GM18870 (cell line): ENCODE measurements around the gene SHMT1.
"Not testable (repeated sequence)": the region's sequence is repeated elsewhere in the genome, so short reads cannot be mapped to it uniquely, and the experiment has no call there.

Source experiments
- ATAC-seq: cut with Tn5 transposase; IDR thresholded peaks from one replicate; pipeline ENCODE4 v1.9.1; 2021; ENCODE audit warnings: moderate library complexity; ENCODE audit not compliant: unreplicated experiment

The SHMT1 gene

DNA sequence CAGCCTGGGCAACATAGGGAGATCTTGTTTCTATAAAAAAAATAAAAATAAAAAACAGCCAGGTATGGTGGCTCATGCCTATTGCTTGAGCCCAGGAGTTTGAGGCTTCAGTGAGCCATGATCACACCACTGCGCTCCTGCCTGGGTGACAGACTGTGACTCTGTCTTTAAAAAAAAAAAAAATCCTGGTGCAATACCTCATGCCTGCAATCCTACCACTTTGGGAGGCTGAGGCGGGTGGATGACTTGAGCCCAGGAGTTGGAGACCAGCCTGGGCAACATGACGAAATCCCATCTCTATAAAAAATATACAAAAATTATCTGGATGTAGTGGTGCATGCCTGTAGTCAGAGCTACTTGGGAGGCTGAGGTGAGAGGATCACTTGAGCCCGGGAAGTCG lies 15.3 kb upstream of the SHMT1 start:
- not testable (repeated sequence) for ATAC-seq

DNA sequence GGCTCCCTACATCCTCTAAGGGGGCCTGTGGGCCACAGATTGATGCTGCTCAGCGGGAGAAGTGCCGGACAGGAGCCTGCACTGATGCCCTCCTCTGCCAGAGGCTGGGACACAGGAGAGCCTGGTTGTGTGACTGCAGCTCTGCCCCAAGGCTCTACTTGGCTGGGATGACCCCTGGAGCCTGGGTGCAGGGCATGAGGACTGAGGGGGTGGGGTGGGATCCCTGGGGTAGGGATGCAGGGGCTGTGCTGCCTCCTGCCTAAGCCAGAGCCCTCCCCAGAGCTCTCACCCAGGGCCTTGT lies 14.8 kb upstream of the SHMT1 start:
- no peak for ATAC-seq

DNA sequence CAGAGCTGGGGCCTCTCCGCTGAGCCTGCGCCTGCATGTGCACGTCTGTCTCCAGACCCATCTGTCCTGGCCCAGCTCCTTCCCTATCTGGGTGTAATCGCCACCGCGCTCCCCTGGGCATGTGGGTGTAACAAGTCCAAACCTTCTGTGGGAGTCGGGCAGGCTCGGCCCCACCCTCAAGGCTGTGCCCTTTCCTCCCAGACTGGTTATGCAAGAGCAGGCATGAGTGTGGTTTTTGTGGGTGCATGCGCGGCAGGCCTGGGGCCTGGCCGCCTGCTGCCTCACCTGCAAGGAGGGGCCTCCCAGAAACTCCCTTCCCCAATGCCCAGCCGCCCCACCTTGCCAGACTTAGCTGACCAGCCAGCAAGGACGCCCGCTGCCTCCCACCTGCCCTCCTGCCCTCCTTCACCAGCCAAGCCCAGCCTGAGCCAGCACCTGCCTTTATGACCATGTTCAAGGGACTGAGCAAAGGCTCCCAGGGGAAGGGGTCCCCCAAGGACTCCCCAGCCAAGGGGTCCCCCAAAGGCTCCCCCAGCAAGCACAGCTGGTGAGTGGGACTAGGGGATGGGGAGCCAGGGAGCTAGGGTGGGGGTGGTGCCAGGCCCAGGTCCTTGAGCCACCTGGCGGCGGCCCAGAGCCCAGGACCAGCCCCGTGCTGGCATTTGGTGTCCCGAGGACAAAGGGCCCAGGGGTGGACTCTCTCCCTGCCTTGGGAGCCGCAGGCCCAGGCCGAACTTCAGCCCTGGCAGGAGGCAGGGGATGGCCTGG lies 14.3 kb upstream of the SHMT1 start, which contains the start of gene EVPLL:
EVPLL (plus strand) TSS at position 342 of the 768 bp plus-strand sequence. CDS start 3,160 bp downstream, outside the sequence.
- ATAC-seq: no peak

DNA sequence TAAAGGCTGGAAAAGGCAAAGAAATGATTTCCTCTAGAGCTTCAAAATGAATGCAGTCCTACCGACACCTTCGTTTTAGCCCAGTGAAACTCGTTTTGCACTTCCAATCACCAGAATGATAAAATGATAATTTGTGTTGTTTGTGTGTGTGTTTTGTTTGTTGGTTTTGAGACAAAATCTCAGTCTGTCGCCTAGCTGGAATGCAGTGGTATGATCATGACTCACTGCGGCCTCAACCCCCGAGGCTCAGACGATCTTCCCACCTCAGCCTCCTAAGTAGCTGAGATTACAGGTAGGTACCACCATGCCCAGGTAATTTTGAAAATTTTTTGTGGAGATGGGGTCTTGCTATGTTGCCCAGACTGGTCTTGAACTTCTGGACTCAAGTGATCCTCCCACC lies 10.9 kb upstream of the SHMT1 start:
- ATAC-seq: no peak

DNA sequence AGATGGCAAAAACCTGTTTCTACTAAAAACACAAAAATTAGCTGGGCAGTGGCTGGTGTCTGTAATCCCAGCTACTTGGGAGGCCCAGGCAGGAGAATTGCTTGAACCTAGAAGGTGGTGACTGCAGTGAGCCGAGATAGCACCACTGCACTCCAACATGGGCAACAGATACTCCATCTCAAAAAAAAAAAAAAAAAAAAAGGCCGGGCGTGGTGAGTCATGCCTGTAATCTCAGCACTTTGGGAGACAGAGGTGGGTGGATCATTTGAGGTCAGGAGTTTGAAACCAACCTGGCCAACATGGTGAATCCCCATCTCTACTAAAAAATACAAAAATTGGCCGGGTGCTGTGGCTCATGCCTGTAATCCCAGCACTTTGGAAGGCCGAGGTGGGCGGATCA lies 9.8 kb upstream of the SHMT1 start:
- not testable (repeated sequence) for ATAC-seq

DNA sequence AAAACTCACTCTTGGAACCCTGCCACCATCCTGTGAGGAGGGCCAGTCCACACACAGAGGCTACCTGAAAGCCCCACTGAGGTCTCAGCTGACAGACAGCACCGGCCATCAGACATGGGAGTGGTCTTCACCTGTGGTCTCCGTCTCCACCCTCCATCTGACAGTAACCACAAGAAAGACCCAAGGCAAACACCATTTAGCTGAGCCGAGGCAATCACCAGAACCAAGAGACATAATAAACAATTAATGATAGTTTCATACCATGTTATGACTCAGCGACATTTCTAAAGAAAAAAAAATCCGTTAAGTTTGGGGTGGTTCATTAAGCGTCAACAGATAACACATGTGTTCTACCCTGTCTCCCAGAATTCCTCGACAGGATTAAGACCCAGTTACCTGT lies 8.1 kb upstream of the SHMT1 start:
- ATAC-seq: no peak

DNA sequence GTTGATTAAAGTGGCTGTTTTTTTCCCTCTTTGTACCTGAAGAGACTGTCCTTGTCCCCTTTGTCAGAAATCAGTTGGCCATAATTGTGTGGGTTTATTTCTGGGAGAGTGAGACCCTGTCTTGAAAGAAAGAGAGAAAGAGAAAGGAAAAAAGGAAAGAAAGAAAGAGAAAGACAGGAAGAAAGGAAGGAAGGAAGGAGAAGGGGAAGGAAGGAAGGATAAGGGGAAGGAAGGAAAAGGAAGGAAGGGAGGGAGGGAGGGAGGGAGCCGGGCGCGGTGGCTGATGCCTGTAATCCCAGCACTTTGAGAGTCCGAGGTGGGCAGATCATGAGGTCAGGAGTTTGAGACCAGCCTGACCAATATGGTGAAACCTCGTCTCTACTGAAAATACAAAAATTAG lies 7.4 kb upstream of the SHMT1 start:
- ATAC-seq: no peak

DNA sequence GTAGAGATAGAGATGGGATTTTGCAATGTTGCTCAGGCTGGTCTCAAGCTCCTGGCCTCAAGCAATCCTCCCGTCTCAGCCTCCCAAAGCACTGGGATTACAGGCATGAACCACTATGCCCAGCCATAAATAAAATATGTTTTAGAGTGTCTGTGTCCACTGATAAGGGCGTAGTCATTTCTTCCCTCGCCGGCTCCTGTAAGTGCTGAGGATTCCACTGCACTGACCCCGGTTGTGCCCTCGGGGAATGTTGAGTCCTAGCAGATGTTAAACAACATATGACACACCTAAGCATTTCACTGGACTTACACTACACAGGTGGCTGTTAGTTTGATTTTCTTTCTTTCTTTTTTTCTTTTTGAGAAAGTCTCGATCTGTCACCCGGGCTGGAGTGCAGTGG lies 5.6 kb upstream of the SHMT1 start:
- ATAC-seq: no peak

DNA sequence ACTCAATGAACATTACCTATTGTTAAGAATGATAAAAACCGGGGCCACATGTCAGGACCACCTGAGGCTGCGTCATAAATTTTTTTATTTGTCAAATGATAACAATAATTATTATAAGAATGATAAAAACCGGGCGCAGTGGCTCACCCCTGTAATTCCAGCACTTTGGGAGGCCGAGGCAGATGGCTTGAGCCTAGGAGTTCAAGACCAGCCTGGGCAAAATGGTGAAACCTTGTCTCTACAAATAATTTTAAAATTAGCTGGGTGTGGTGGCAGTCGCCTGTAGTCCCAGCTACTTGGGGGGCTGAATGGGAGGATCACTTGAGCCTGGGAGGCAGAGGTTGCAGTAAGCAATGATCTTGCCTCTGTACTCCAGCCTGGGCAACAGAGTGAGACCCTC lies 816 bp upstream of the SHMT1 start:
- ATAC-seq: no peak

DNA sequence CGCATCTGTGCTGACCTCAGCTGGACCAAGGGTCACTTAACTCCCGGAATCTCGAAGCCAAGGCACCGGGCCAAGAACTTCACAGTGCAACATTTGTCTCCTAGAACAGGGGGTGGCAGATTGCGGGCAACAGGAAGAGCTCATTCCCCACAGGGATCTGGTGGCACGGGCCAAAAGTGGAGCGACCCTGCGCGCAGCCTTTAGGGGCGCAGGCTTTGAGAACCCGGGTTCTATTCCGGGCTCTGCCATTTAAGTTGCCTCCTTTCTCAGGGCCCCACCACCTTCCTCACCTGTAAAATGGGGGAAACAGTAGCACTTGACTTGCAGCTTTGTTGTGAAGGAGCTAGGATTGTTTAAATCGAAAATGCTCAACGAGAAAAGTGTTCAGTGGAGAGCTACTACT lies 651 bp downstream of the SHMT1 start:
- ATAC-seq: no peak

DNA sequence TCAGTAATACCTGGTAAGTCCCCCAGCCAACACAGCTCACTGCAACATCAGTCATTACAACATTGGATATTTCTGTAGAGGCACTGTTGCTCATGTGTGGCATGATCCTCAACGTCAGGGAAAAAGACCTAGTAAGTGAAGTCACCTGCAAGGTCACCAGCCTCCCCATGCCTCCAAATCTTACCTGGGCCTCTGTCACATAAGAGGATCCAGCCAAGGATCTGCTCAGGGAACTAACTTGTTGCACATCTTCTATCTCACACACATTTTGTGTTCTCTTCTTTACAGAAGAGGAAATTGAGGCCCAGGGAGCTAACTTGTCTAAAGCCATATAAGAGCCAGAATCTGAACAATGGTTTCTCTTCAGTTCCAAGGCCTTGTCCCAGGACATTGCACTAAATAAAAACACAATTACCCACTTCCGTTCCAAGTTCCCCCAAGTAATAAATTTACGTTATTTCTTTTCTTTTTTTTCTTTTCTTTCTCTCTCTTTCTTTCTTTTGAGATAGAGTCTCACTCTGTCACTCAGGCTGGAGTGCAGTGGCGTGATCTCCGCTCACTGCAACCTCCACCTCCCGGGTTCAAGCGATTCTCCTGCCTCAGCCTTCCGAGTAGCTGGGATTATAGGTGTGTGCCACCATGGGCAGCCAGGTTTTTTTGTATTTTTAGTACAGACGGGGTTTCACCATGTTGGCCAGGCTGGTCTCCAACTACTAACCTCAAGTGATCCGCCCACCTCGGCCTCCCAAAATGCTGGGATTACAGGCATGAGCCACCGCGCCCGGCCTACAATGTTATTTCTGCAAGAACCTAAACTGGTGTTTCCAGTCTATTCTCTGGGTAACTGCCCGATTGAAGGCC lies 1.3 kb downstream of the SHMT1 start:
- ATAC-seq: no peak

DNA sequence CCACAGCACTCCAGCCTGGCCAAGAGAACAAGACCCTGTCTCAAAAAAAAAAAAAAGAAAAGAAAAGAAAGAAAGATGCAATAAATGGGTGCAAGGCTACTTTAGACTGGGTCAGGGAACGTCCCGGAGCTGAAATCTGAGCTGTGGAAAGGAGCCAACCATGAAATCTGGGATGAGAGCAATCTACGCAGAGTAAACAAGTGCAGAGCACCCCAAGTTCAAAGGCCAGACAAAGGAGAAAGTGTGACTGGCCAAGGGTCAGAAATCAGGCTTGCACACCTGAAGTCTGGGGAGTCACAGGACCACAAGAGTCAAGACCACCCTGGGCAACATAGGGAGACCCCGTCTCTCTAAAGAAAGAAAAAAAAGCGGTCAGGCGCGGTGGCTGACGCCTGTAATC lies 2.8 kb downstream of the SHMT1 start:
- no peak for ATAC-seq

DNA sequence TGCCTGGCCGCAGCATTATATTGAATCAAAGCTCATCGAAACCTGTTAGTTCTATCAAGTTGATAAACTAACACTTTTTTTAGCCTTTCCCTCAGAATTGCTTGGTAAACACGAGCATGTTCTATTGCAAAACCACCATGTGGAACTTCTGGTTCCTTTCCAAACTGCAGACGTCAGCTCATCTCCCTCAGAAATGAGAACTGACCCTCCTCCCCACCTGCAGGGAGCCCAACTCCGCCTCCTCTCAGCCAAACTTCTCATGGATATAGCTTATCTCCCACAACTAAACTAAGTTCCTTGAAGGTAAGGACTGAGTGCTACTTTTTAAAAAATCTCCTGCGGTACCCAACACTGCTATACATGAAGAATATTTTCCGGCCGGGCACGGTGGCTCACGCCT lies 6.7 kb downstream of the SHMT1 start:
- ATAC-seq: no peak

DNA sequence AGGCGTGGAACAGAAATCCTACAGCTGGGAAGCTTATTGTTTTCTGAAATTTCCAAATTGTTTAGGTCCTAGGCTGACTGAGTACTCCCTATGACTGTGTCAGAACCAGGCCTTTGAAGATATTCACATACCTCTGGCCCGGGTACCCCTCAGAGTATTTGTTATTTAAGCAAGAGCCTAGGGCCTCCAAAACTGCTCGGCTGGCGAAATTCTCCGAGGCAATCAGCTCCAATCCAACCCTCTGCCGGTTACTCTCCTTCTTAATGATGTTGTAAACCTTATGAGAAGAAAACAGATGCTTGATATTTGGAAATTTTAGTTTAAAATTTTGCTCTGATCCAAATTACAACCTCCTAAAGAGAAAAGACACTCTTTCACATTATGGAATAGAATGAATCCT lies 9.8 kb downstream of the SHMT1 start:
- no peak for ATAC-seq

DNA sequence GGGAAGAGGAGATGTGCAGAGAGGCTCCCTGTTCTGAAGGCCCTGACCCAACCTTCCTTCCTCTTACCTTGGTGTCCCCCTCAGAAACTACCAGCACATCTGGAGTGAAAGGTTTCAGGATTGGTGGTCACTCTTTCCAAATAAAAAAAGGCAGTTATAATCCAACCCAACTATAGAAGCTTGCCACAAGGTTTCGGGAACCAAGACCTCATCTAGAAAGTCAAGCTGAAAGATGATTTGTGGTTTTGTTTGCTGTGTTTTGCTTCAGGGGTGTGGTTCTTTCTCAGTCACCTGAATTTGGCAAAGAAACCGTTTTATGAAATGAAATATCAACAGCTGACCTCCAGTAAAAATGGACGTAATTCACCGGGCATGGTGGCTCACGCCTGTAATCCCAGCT lies 19.3 kb downstream of the SHMT1 start:
- no peak for ATAC-seq

DNA sequence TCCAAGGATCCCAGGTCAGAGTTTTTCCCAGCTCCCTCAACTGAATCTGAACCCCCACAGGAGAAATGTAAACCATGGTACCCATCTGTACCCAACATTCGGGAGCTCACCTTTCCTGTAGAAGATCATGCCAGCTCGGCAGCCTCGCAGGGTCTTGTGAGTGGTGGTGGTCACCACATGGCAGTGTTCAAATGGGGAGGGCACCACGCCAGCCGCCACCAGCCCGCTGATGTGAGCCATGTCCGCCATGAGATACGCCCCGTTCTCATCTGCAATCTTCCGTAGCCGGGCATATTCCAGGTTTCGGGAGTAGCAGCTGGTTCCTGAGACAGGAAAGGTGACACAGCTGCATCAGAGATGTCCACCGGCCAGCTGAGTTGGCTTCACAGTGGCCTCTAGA lies 23.4 kb downstream of the SHMT1 start:
- ATAC-seq: no peak

DNA sequence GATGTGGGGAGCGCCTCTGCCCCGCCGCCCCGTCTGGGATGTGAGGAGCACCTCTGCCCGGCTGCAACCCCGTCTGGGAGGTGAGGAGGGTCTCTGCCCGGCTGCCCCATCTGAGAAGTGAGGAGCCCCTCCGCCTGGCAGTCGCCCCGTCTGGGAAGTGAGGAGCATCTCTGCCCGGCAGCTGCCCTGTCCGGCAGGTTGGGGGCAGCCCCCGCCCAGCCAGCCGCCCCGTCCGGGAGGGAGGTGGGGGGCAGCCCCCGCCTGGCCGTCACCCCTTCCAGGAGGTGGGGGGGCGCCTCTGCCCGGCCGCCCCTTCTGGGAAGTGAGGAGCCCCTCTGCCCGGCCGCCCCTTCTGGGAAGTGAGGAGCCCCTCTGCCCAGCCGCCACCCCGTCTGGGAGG lies 25.2 kb downstream of the SHMT1 start:
- not testable (repeated sequence) for ATAC-seq

DNA sequence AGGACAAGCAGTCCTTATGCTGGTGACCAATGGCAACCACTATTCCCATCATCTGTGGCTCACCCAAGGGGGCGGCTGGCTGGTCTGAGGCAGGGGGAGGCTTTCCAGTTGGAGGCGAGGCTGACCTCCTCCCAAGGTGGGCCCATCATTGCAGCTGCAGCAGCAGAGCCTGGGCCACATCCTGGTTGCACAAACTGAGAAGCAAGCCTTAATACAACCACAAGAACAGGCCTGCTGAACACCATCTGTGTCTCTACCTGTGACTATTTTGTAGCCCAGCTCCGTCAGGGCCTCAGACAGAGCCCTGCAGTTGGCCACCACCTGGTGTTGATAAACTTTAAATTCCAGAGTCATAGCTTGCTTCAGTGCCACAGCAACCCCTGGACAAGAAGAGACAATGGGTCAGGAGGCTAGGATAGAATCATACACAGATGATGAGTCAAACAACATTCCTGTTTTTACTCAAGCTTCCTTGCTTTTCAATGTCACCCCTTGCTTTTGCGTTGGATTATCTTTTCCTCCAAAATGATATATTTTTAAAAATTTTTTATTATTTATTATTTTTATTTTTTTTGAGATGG lies 30.4 kb downstream of the SHMT1 start:
- ATAC-seq: no peak

DNA sequence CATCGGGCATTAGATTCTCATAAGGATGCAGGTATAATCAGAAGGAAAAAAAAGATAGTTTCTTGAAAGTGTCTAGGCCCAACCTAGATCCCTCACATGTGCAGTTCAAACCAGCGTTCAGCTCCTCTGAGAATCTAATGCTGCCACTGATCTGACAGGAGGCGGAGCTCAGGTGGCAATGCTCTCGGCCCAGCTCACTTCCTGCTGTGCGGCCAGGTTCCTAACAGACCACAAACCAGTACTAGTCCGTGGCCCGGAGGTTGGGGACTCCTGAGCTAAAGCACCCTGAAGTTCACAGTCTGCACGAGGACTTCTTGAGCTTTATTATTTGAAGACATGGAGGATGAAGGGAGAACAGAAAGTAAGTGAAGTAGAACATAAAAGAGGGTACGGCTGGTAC lies 31.5 kb downstream of the SHMT1 start:
- ATAC-seq: no peak

DNA sequence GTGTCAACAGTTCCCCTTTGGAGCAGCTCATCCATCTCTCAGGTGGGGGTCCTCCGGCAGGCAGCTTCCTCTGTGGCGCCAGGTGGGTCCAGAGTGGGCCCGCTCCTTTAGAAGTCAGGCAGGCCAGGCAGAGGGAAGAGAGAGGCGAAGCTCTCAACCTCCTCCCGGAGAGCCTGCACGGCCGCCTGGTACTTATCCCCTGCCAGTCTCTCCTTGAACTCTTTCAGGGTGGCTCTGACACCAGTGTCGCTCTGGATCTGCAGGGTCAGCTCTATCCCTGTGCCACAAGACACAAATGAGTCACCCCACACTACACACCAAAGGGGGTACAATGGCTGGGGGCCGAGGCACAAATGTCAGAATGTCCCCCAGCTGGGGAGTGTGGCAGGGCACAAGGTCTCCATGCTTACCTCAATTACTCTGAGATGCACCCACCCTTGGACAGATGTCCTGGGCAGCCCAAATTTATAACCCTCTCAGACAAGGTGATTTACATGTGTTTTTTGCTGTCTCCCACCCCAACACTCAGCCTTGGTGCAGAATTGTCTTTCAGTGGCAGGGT lies 34.6 kb downstream of the SHMT1 start:
- no peak for ATAC-seq

DNA sequence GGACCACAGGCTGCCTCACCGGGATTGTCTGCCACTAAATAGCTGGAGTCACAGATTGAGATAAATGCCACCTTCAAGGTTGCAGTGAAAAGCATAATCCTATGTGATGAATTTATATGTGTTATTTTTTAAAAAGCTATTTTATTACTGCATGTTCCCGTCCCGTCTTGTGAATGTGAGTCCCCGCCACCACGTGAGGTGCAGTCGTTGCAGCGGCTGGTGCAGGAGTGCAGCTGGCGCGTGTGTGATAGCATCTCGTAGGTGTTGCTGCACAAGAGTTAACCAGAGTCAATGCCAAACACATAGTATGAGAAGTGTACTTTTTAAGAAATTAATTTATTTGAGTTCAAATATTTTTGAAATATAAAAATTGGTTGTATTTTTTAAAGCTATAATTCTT lies 35.8 kb downstream of the SHMT1 start:
- no peak for ATAC-seq

DNA sequence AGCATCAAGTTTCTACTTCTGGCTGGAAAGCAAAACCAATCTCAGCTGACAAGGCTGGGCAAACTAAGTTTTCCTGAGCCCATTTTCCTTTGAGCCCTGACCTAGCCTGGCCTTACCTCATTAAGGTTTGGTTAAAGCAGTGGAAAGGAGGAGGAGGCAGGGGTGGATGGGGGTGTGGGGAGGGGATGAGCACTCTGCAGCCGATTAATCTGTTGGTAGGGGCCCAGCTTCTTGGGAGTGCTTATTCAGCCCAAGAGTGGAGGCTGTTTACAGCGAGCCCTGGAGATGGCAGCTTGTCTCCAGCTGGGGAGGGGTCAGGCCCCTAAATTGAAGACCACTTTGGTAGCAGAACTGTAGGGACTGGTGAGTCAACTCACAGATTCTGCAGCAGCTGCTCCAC lies 36.3 kb downstream of the SHMT1 start:
- no peak for ATAC-seq
